Liver (tissue), 9 donors: Measurements from ENCODE around the gene NAA16. TPM values are rescaled to one million over a fixed set of nuclear protein-coding genes. Genes with fewer than 3 reads are reported as not detected.

Experiments
- DNase-seq: peaks from one replicate; pipeline ENCODE4 v3.0.0-alpha.2; 2017; ENCODE audit warnings: low spot score
- H3K27ac ChIP-seq, 2 donors: one replicate each; pipeline ENCODE4 v1.7.0; 2013; ENCODE audit warnings: inconsistent platforms in 2 of 2, low read length in 2 of 2, control low read depth in 1 of 2, low read depth in 1 of 2, mild to moderate bottlenecking in 1 of 2
- H3K27me3 ChIP-seq, 4 donors: one replicate each; pipeline versions ENCODE4 v1.6.1 to v1.7.0; 2013; ENCODE audit warnings: low read length in 3 of 4, inconsistent platforms in 1 of 4, mild to moderate bottlenecking in 1 of 4, moderate library complexity in 1 of 4; ENCODE audit not compliant: control insufficient read depth in 4 of 4, insufficient read depth in 4 of 4
- H3K36me3 ChIP-seq, 4 donors: one replicate each; pipeline versions ENCODE4 v1.6.1 to v1.7.0; 2013; ENCODE audit warnings: low read length in 3 of 4, mild to moderate bottlenecking in 3 of 4, low read depth in 1 of 4, moderate library complexity in 1 of 4; ENCODE audit not compliant: control insufficient read depth in 4 of 4, insufficient read depth in 3 of 4
- H3K4me1 ChIP-seq, 4 donors: one replicate each; pipeline versions ENCODE4 v1.6.1 to v1.7.0; 2013; ENCODE audit warnings: low read length in 3 of 4, mild to moderate bottlenecking in 3 of 4, moderate library complexity in 1 of 4; ENCODE audit not compliant: control insufficient read depth in 4 of 4, insufficient read depth in 4 of 4
- H3K4me3 ChIP-seq, 3 donors: one replicate each; pipeline versions ENCODE4 v1.6.1 to v1.7.0; 2013; ENCODE audit warnings: low read length in 3 of 3, control low read depth in 1 of 3, low read depth in 1 of 3, mild to moderate bottlenecking in 1 of 3
- H3K9ac ChIP-seq, 2 donors: one replicate each; pipeline ENCODE4 v1.7.0; 2013; ENCODE audit warnings: low read length in 2 of 2, mild to moderate bottlenecking in 2 of 2, moderate library complexity in 2 of 2, control low read depth in 1 of 2, low read depth in 1 of 2
- H3K9me3 ChIP-seq, 4 donors: one replicate each; pipeline versions ENCODE4 v1.6.1 to v1.7.0; 2013; ENCODE audit warnings: low read length in 3 of 4; ENCODE audit not compliant: control insufficient read depth in 4 of 4
- EGR1 ChIP-seq, 2 donors: IDR thresholded peaks; 2 replicates each; pipeline ENCODE4 v1.6.1; 2016 to 2018; ENCODE audit warnings: antibody characterized with exemption in 2 of 2, low read depth in 2 of 2
- FOXA1 ChIP-seq: IDR thresholded peaks from 2 replicates; pipeline ENCODE4 v1.6.1; 2016; ENCODE audit warnings: antibody characterized with exemption
- FOXA2 ChIP-seq: IDR thresholded peaks from 2 replicates; pipeline ENCODE4 v1.6.1; 2016; ENCODE audit warnings: antibody characterized with exemption
- GABPA ChIP-seq, 2 donors: IDR thresholded peaks in 1 of 2; conservative IDR thresholded peaks in 1 of 2; 2 replicates each; pipeline ENCODE4 v1.6.1; 2016; ENCODE audit warnings: antibody characterized with exemption in 2 of 2, mild to moderate bottlenecking in 1 of 2, moderate library complexity in 1 of 2
- HNF4A ChIP-seq, 2 donors: conservative IDR thresholded peaks; 2 replicates each; pipeline ENCODE4 v1.6.1; 2016; ENCODE audit warnings: antibody characterized with exemption in 2 of 2, mild to moderate bottlenecking in 2 of 2
- HNF4G ChIP-seq: IDR thresholded peaks from 2 replicates; pipeline ENCODE4 v1.6.1; 2016; ENCODE audit warnings: antibody characterized with exemption
- JUND ChIP-seq, 2 donors: IDR thresholded peaks; 2 replicates each; pipeline ENCODE4 v1.6.1; 2016; ENCODE audit warnings: antibody characterized with exemption in 2 of 2
- MAX ChIP-seq: IDR thresholded peaks from 2 replicates; pipeline ENCODE4 v1.6.1; 2016; ENCODE audit warnings: antibody characterized with exemption
- NR2F2 ChIP-seq: IDR thresholded peaks from 2 replicates; pipeline ENCODE4 v1.6.1; 2016; ENCODE audit warnings: antibody characterized with exemption
- RAD21 ChIP-seq, 2 donors: IDR thresholded peaks; 2 replicates each; pipeline ENCODE4 v1.6.1; 2016; ENCODE audit warnings: antibody characterized with exemption in 2 of 2, mild to moderate bottlenecking in 2 of 2
- RXRA ChIP-seq, 2 donors: IDR thresholded peaks; 2 replicates each; pipeline ENCODE4 v1.6.1; 2017 to 2018; ENCODE audit warnings: antibody characterized with exemption in 2 of 2, mild to moderate bottlenecking in 1 of 2
- SP1 ChIP-seq: IDR thresholded peaks from 2 replicates; pipeline ENCODE4 v1.6.1; 2018; ENCODE audit warnings: antibody characterized with exemption, mild to moderate bottlenecking
- TAF1 ChIP-seq: conservative IDR thresholded peaks from 2 replicates; pipeline ENCODE4 v1.6.1; 2016; ENCODE audit warnings: antibody characterized with exemption, mild to moderate bottlenecking
- YY1 ChIP-seq: IDR thresholded peaks from 2 replicates; pipeline ENCODE4 v1.6.1; 2016; ENCODE audit warnings: antibody characterized with exemption, mild to moderate bottlenecking
- WGBS: extraction: QIAGEN DNeasy Blood & Tissue Kit; methylation state at CpG from one replicate; pipeline ENCODE4 v1.1.7; 2013; 5-methylcytosine and 5-hydroxymethylcytosine counted together
- polyA plus RNA-seq, 2 donors: library from polyadenylated mRNA; stranded (reverse) in 1 of 2; unstranded in 1 of 2; fragments of 200-250 nt in 1 of 2; fragments of >200 nt in 1 of 2; fragmentation: Nextera tagmentation in 1 of 2; extraction: Ambion mirVana in 1 of 2; gene quantifications; one replicate each; pipeline versions ENCODE4 v1.2.1 to v1.2.3, GENCODE V29; 2013 to 2015
- total RNA-seq, 2 donors: library from RNA; depleted of rRNA; stranded (reverse); fragments of >200 nt; gene quantifications; one replicate each; pipeline ENCODE4 v1.2.3, GENCODE V29; 2014
- TF ChIP-seq, protein P1 (sequence below): IDR thresholded peaks from 2 replicates; pipeline ENCODE4 v1.6.1; 2016; ENCODE audit warnings: antibody characterized with exemption, mild to moderate bottlenecking
- TF ChIP-seq, protein P2 (sequence below): IDR thresholded peaks from 2 replicates; pipeline ENCODE4 v1.6.1; 2016; ENCODE audit warnings: antibody characterized with exemption
- TF ChIP-seq, protein P3 (sequence below): IDR thresholded peaks from 2 replicates; pipeline ENCODE4 v1.6.1; 2016; ENCODE audit warnings: antibody characterized with exemption
- TF ChIP-seq, protein P4 (sequence below): fragments of 150-350 bp; IDR thresholded peaks from 2 replicates; pipeline ENCODE4 v1.5.1; 2017; ENCODE audit warnings: improper control_type of control experiment, low read depth, low read length; ENCODE audit not compliant: missing input control
- donor health status: healthy.
- donor health status: healthy.
- donor health status: healthy.
- donor health status: healthy.
- donor health status: healthy.

NAA16 gene
- total and polyA plus RNA-seq, 4 donors = 2.6 to 11.5 (median 9.2) TPM

GRCh38 chr13:41327994-41328790 is 17.1 kb downstream of the NAA16 start (continued):
- TF ChIP-seq, protein P1, sequence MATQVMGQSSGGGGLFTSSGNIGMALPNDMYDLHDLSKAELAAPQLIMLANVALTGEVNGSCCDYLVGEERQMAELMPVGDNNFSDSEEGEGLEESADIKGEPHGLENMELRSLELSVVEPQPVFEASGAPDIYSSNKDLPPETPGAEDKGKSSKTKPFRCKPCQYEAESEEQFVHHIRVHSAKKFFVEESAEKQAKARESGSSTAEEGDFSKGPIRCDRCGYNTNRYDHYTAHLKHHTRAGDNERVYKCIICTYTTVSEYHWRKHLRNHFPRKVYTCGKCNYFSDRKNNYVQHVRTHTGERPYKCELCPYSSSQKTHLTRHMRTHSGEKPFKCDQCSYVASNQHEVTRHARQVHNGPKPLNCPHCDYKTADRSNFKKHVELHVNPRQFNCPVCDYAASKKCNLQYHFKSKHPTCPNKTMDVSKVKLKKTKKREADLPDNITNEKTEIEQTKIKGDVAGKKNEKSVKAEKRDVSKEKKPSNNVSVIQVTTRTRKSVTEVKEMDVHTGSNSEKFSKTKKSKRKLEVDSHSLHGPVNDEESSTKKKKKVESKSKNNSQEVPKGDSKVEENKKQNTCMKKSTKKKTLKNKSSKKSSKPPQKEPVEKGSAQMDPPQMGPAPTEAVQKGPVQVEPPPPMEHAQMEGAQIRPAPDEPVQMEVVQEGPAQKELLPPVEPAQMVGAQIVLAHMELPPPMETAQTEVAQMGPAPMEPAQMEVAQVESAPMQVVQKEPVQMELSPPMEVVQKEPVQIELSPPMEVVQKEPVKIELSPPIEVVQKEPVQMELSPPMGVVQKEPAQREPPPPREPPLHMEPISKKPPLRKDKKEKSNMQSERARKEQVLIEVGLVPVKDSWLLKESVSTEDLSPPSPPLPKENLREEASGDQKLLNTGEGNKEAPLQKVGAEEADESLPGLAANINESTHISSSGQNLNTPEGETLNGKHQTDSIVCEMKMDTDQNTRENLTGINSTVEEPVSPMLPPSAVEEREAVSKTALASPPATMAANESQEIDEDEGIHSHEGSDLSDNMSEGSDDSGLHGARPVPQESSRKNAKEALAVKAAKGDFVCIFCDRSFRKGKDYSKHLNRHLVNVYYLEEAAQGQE = no peak
- no peak for TF ChIP-seq FOXA2

- DNase-seq = no peak
- Histone ChIP-seq H3K4me3 (no peak overlapping the region), H3K36me3 (peaks cover 0 to 18% (median 4%) of the 10 kb centered on the region in 4 donors), H3K9ac (no peak overlapping the region), H3K9me3 (no peaks in the 10 kb centered on the region), H3K27ac (no peak overlapping the region), H3K27me3 (no peaks in the 10 kb centered on the region), H3K4me1 (peaks cover 0 to 2% (median 0%) of the 10 kb centered on the region in 4 donors)
- TF ChIP-seq, protein P2, sequence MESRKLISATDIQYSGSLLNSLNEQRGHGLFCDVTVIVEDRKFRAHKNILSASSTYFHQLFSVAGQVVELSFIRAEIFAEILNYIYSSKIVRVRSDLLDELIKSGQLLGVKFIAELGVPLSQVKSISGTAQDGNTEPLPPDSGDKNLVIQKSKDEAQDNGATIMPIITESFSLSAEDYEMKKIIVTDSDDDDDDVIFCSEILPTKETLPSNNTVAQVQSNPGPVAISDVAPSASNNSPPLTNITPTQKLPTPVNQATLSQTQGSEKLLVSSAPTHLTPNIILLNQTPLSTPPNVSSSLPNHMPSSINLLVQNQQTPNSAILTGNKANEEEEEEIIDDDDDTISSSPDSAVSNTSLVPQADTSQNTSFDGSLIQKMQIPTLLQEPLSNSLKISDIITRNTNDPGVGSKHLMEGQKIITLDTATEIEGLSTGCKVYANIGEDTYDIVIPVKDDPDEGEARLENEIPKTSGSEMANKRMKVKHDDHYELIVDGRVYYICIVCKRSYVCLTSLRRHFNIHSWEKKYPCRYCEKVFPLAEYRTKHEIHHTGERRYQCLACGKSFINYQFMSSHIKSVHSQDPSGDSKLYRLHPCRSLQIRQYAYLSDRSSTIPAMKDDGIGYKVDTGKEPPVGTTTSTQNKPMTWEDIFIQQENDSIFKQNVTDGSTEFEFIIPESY = no peak
- TF ChIP-seq HNF4A (conservative IDR thresholded peaks at IDR 0.05) (no peak), YY1 (no peak), MAX (no peak), EGR1 (IDR thresholded peaks at IDR 0.05; ENCODE audit: low read depth in 2 of 2) (no peak), JUND (IDR thresholded peaks at IDR 0.05) (no peak), HNF4G (no peak), FOXA1 (no peak), TAF1 (no peak), GABPA (IDR thresholded peaks at IDR 0.05 in 1 of 2, conservative IDR thresholded peaks at IDR 0.05 in 1 of 2) (no peak), NR2F2 (no peak), FOXA2 (no peak), SP1 (no peak), RXRA (IDR thresholded peaks at IDR 0.05) (no peak), RAD21 (IDR thresholded peaks at IDR 0.05) (no peak)
- TF ChIP-seq, protein P1 = no peak
- TF ChIP-seq, protein P3, sequence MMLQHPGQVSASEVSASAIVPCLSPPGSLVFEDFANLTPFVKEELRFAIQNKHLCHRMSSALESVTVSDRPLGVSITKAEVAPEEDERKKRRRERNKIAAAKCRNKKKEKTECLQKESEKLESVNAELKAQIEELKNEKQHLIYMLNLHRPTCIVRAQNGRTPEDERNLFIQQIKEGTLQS = no peak
- TF ChIP-seq, protein P4, sequence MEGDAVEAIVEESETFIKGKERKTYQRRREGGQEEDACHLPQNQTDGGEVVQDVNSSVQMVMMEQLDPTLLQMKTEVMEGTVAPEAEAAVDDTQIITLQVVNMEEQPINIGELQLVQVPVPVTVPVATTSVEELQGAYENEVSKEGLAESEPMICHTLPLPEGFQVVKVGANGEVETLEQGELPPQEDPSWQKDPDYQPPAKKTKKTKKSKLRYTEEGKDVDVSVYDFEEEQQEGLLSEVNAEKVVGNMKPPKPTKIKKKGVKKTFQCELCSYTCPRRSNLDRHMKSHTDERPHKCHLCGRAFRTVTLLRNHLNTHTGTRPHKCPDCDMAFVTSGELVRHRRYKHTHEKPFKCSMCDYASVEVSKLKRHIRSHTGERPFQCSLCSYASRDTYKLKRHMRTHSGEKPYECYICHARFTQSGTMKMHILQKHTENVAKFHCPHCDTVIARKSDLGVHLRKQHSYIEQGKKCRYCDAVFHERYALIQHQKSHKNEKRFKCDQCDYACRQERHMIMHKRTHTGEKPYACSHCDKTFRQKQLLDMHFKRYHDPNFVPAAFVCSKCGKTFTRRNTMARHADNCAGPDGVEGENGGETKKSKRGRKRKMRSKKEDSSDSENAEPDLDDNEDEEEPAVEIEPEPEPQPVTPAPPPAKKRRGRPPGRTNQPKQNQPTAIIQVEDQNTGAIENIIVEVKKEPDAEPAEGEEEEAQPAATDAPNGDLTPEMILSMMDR = no peak
- 96% methylated on average over 1 of the region's 1 CpG for WGBS
These were observed 21.8 kb downstream of the NAA16 start for GRCh38 chr13:41332829-41333228.
